ENCODE measurements around the gene WDR33.

GRCh38 chr2:127679680-127680361, 131.2 kb downstream of the WDR33 start:
- TF ChIP-seq CTCF (IDR thresholded peaks at IDR 0.05): no peak
- TF ChIP-seq POLR2AphosphoS5 (IDR thresholded peaks at IDR 0.05; ENCODE audit: insufficient read depth in 1 of 2, low read depth in 1 of 2): no peak
- TF ChIP-seq POLR2A (IDR thresholded peaks at IDR 0.05): no peak
